ENCODE results near the gene RFTN1. TPM values are rescaled to one million over a fixed set of nuclear protein-coding genes. Genes with fewer than 3 reads are reported as not detected.

Gene RFTN1
- total RNA-seq, 1 donor from 2014 or later = 0.92 TPM

DNA sequence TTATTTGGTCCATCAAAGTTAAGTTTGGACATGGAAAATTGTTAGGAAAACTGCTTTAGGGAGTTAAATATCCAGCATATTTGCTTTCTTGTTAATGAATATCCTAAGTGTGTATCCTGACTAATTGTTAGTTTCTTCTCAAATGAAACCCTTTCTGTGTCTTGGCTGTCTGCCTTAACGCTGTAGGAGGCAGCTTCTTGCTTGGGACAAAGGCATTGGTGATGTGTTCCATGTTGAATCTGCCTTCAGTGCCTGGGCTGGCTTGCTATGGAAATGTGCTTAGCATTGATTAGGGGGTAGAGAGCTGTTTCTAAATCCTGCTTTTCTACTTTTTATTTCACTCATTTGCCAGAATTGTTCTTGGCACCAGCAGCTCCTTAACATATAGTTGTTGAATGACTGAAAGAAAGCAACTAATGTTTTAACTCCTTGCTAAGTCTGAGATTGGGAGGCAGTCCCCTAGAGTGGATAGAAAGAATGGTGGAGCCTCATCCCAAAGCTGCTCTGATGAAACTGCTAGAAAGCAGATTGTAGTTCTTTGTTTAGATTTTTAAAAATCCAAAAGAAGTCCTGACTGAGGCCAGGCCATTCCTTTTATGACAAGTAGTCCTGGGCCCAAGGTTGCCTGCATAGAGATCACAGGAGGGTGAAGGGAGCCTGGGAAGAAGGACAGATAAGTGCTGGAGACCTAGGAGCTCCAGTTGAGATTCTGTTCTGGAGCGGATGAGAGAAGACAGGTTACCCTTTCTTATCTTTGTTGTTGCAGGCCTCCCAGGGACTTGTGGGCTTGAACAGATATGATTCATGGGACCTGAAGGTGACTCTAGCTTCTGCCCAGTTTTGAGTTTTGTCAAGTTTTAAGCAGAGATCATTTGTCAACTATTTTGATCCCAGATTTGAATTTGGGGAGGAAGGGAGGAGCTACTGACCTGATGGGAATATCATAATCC is 209.2 kb downstream of the RFTN1 start:
- no peak overlapping the region for H3K4me3 Mint-ChIP-seq
- H3K27ac Mint-ChIP-seq = no peak overlapping the region
- Histone ChIP-seq H3F3A (ENCODE audit: low read depth) (peaks cover 32% of the 10 kb centered on the region), H3K4me3 (no peak overlapping the region), H3K9ac (no peak overlapping the region), H3K36me3 (peaks cover 5% of the 10 kb centered on the region), H2AFZ (replicated peaks) (no peak overlapping the region), H4K20me1 (ENCODE audit: low read depth) (no peaks in the 10 kb centered on the region), H3K9me3 (ENCODE audit: low read depth) (no peaks in the 10 kb centered on the region), H3K27me3 (no peaks in the 10 kb centered on the region), H3K79me2 (ENCODE audit: low read depth) (no peaks in the 10 kb centered on the region), H3K4me1 (peaks cover 35% of the 10 kb centered on the region), H3K4me2 (no peak overlapping the region), H3K27ac (no peak overlapping the region)
- no peak for DNase-seq (ENCODE audit: low spot score)
- TF ChIP-seq EZH2 (IDR thresholded peaks at IDR 0.05) = no peak
- TF ChIP-seq, protein P1, sequence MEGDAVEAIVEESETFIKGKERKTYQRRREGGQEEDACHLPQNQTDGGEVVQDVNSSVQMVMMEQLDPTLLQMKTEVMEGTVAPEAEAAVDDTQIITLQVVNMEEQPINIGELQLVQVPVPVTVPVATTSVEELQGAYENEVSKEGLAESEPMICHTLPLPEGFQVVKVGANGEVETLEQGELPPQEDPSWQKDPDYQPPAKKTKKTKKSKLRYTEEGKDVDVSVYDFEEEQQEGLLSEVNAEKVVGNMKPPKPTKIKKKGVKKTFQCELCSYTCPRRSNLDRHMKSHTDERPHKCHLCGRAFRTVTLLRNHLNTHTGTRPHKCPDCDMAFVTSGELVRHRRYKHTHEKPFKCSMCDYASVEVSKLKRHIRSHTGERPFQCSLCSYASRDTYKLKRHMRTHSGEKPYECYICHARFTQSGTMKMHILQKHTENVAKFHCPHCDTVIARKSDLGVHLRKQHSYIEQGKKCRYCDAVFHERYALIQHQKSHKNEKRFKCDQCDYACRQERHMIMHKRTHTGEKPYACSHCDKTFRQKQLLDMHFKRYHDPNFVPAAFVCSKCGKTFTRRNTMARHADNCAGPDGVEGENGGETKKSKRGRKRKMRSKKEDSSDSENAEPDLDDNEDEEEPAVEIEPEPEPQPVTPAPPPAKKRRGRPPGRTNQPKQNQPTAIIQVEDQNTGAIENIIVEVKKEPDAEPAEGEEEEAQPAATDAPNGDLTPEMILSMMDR (IDR thresholded peaks at IDR 0.05) = no peak
- TF ChIP-seq EZH2phosphoT487 (IDR thresholded peaks at IDR 0.05) = no peak
- peaks cover 12% of the 10 kb centered on the region for H3K4me1 Mint-ChIP-seq
- H3K27me3 Mint-ChIP-seq (ENCODE audit: insufficient read depth, low read depth) = no peaks in the 10 kb centered on the region
- no peaks in the 10 kb centered on the region for H3K9me3 Mint-ChIP-seq
- H3K36me3 Mint-ChIP-seq = peaks cover 18% of the 10 kb centered on the region

DNA sequence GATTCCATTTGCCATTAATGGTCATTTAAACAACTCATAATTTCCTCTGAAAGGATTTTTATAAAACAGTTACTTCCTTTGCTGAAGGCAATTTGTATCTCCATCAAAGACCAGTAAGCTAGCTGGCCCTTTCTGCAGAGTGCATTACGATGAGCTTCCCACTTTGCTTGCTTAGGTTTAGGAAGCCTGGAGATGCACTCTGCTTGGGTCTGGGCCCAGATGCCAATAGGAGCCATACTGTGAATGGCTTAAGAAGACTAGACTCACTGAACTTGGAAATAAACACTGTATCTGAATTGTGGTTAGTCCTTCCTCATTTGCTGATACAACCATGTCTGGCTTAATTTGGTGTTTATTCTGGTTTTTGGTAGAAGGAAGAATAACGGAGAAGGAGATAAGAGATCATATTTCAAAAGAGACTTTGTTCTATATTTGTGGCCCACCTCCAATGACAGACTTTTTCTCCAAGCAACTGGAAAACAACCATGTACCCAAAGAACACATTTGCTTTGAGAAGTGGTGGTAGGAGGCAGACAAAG is 210.4 kb downstream of the RFTN1 start:
- TF ChIP-seq, protein P1 (IDR thresholded peaks at IDR 0.05) = no peak
- no peak for TF ChIP-seq EZH2phosphoT487 (IDR thresholded peaks at IDR 0.05)
- TF ChIP-seq EZH2 (IDR thresholded peaks at IDR 0.05) = no peak
- Histone ChIP-seq H2AFZ (replicated peaks) (no peak overlapping the region), H3K9me3 (ENCODE audit: low read depth) (no peaks in the 10 kb centered on the region), H3F3A (ENCODE audit: low read depth) (peaks cover 32% of the 10 kb centered on the region), H3K9ac (no peak overlapping the region), H3K36me3 (peaks cover 5% of the 10 kb centered on the region), H3K27ac (peak overlapping the region; percentile 69), H3K27me3 (no peaks in the 10 kb centered on the region), H3K4me1 (peaks cover 35% of the 10 kb centered on the region), H4K20me1 (ENCODE audit: low read depth) (no peaks in the 10 kb centered on the region), H3K4me3 (no peak overlapping the region), H3K4me2 (peak overlapping the region; percentile 59), H3K79me2 (ENCODE audit: low read depth) (no peaks in the 10 kb centered on the region)
- peaks cover 25% of the 10 kb centered on the region for H3K36me3 Mint-ChIP-seq
- no peak overlapping the region for H3K4me3 Mint-ChIP-seq
- no peaks in the 10 kb centered on the region for H3K9me3 Mint-ChIP-seq
- DNase-seq (ENCODE audit: low spot score) = no peak
- H3K4me1 Mint-ChIP-seq = peaks cover 12% of the 10 kb centered on the region
- no peaks in the 10 kb centered on the region for H3K27me3 Mint-ChIP-seq (ENCODE audit: insufficient read depth, low read depth)
- H3K27ac Mint-ChIP-seq = no peak overlapping the region

DNA sequence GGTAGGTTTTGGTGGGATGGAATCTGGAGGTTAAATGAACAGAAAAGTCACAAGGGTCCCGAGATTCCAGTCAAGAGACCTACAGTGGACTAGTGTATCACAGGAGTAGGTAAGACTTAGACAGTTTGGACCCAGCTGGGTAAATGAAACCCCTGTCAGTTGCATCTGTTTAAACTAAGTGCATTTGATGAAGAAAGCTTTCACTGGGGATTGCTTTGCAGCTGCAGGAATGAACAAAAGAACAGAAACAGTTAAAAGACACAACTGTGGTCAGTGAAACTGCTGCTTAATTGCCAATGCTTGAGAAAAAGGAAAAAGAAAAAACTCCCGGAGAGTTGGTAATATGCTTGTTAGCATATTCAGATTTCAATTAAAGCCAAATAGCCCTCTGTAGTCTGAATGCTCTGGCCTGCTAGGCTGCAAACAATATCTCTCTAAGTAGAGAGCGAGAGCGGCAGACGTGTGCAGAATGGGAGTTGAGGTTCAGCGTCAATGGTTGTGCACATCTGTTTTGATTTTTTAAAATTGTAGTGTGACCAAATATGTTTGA is 211.3 kb downstream of the RFTN1 start:
- Mint-ChIP-seq H3K9me3 (peaks cover under 1% of the 10 kb centered on the region), H3K27ac (no peak overlapping the region), H3K27me3 (ENCODE audit: insufficient read depth, low read depth) (no peaks in the 10 kb centered on the region), H3K4me1 (peaks cover 12% of the 10 kb centered on the region), H3K4me3 (no peak overlapping the region), H3K36me3 (peaks cover 31% of the 10 kb centered on the region)
- Histone ChIP-seq H3K79me2 (ENCODE audit: low read depth) (no peaks in the 10 kb centered on the region), H3K27ac (peak overlapping the region; percentile 69), H3K4me2 (peak overlapping the region; percentile 59), H3K9me3 (ENCODE audit: low read depth) (no peaks in the 10 kb centered on the region), H4K20me1 (ENCODE audit: low read depth) (no peaks in the 10 kb centered on the region), H2AFZ (replicated peaks) (no peak overlapping the region), H3K27me3 (no peaks in the 10 kb centered on the region), H3K36me3 (peaks cover 10% of the 10 kb centered on the region), H3F3A (ENCODE audit: low read depth) (peaks cover 32% of the 10 kb centered on the region), H3K9ac (no peak overlapping the region), H3K4me3 (peak overlapping the region; percentile 12), H3K4me1 (peaks cover 35% of the 10 kb centered on the region)
- TF ChIP-seq, protein P1 (IDR thresholded peaks at IDR 0.05) = no peak
- no peak for TF ChIP-seq EZH2 (IDR thresholded peaks at IDR 0.05)
- no peak for TF ChIP-seq EZH2phosphoT487 (IDR thresholded peaks at IDR 0.05)
- peak; percentile 62 for DNase-seq (ENCODE audit: low spot score)
